Astrocyte (in vitro differentiated cells and primary cell): ENCODE results near the gene CPEB2.

ENCODE experiments used
- CTCF ChIP-seq: IDR thresholded peaks from 2 replicates; pipeline ENCODE4 v1.5.1; 2011; ENCODE audit warnings: low read depth, mild to moderate bottlenecking, inconsistent platforms, low read length, moderate library complexity; ENCODE audit not compliant: insufficient read depth
- EZH2 ChIP-seq: IDR thresholded peaks from 2 replicates; pipeline ENCODE4 v1.6.1; 2012; ENCODE audit warnings: mild to moderate bottlenecking, low read length, inconsistent platforms; ENCODE audit not compliant: insufficient read depth

- TF ChIP-seq CTCF (no peak), EZH2 (no peak)
Observed at GRCh38 chr4:15117270-15117946, 115.1 kb downstream of the CPEB2 start.
